Activated CD4-positive, alpha-beta T cell treated with anti-CD3 and anti-CD28 coated beads, Interleukin-2, amount 50 U/mL, for 4 hours (primary cell): ENCODE results near the gene CDHR1.

Experiments
- DNase-seq, 2 experiments: peaks; one replicate each; pipeline ENCODE4 v3.0.0-alpha.2; 2020

Gene CDHR1

GRCh38 chr10:84265418-84265817, 71.1 kb downstream of the CDHR1 start:
- no peak for DNase-seq

GRCh38 chr10:84267503-84268126, 73.3 kb downstream of the CDHR1 start:
- peak; percentile 50 to 51 for DNase-seq

GRCh38 chr10:84269162-84269561, 74.8 kb downstream of the CDHR1 start:
- DNase-seq = no peak
